Common myeloid progenitor, CD34-positive (primary cell): Measurements from ENCODE around the gene CCDC71.

Source experiments
- CTCF ChIA-PET: fragments of 350-600 bp; sonication (Branson Sonifier 250); formaldehyde crosslinking; loops from one replicate; lab custom pipeline; 2021; ENCODE audit warnings: antibody characterized with exemption; lab: Charles Lee
- POLR2A ChIA-PET: fragments of 350-600 bp; sonication (Branson Sonifier 250); formaldehyde crosslinking; loops from one replicate; lab custom pipeline; 2021; ENCODE audit warnings: antibody characterized with exemption; lab: Charles Lee
- DNase-seq, 3 donors: peaks; one replicate each; pipeline versions ENCODE4 v3.0.0 to v3.0.0-alpha.2; 2013
- H3K27ac ChIP-seq, 2 experiments: 1 replicate in 1 of 2; 2 replicates in 1 of 2; pipeline ENCODE4 v1.7.0; 2013; ENCODE audit warnings: inconsistent platforms in 2 of 2, low read length in 2 of 2, mild to moderate bottlenecking in 2 of 2, low read depth in 1 of 2, moderate library complexity in 1 of 2; ENCODE audit not compliant: severe bottlenecking in 2 of 2, insufficient read depth in 1 of 2, poor library complexity in 1 of 2
- H3K27me3 ChIP-seq, 5 experiments: replicated peaks in 2 of 5; 1 replicate in 3 of 5; 2 replicates in 2 of 5; pipeline versions ENCODE4 v1.6.1 to v1.7.0; 2013; ENCODE audit warnings: low read length in 4 of 5, mild to moderate bottlenecking in 2 of 5, moderate library complexity in 2 of 5, inconsistent platforms in 1 of 5; ENCODE audit not compliant: insufficient read depth in 5 of 5, control insufficient read depth in 4 of 5
- H3K36me3 ChIP-seq, 4 experiments: 1 replicate in 2 of 4; 2 replicates in 2 of 4; pipeline versions ENCODE4 v1.6.1 to v1.7.0; 2013; ENCODE audit warnings: low read length in 3 of 4, control low read depth in 1 of 4, mild to moderate bottlenecking in 1 of 4; ENCODE audit not compliant: control insufficient read depth in 4 of 4, insufficient read depth in 4 of 4
- H3K4me1 ChIP-seq, 4 experiments: 1 replicate in 3 of 4; 2 replicates in 1 of 4; pipeline versions ENCODE4 v1.6.1 to v1.7.1; 2013; ENCODE audit warnings: low read length in 3 of 4, mild to moderate bottlenecking in 3 of 4, control low read depth in 1 of 4, inconsistent platforms in 1 of 4, moderate library complexity in 1 of 4; ENCODE audit not compliant: control insufficient read depth in 4 of 4, insufficient read depth in 4 of 4; ENCODE audit errors: control extremely low read depth in 1 of 4
- H3K4me3 ChIP-seq, 7 experiments: 1 replicate in 4 of 7; 2 replicates in 3 of 7; pipeline versions ENCODE4 v1.5.1 to v1.7.0; 2013; ENCODE audit warnings: mild to moderate bottlenecking in 7 of 7, low read length in 6 of 7, moderate library complexity in 6 of 7, inconsistent platforms in 2 of 7, low read depth in 2 of 7, control low read depth in 1 of 7; ENCODE audit not compliant: insufficient read depth in 4 of 7, control insufficient read depth in 1 of 7; ENCODE audit errors: extremely low read depth in 1 of 7
- H3K9me3 ChIP-seq, 5 experiments: 1 replicate in 4 of 5; 2 replicates in 1 of 5; pipeline versions ENCODE4 v1.6.1 to v1.7.1; 2013; ENCODE audit warnings: low read length in 4 of 5, mild to moderate bottlenecking in 2 of 5, inconsistent platforms in 1 of 5, low read depth in 1 of 5, moderate library complexity in 1 of 5; ENCODE audit not compliant: control insufficient read depth in 4 of 5, insufficient read depth in 2 of 5; ENCODE audit errors: control extremely low read depth in 1 of 5
- WGBS: methylation state at CpG from one replicate; pipeline ENCODE4 v1.1.5; 2013; ENCODE audit not compliant: insufficient coverage; 5-methylcytosine and 5-hydroxymethylcytosine counted together

The CCDC71 gene

DNA sequence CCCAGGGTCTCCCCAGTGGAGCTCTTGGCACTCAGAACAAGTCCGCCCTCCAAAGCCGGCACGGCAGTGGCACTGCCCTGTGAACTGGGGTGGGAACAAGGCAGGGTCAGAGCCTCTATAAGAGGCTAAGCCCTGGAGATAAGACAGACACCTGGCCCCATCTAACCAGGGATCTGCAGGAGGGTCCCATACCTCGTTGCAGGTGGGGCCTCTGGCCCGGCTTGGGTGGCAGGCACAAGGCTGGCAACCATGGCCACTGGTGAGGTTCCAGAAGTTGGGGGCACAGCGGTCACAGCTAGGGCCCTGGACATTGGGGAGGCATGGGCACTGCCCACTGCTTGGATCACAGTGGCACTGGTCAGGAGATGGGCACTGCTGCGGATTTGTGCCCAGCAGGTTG is 41.9 kb downstream of the CCDC71 start:
- H3K9me3 ChIP-seq: no peaks in the 10 kb centered on the region
- no peak overlapping the region for H3K27ac ChIP-seq
- peaks cover 0 to 27% (median 0%) of the 10 kb centered on the region in 4 experiments for H3K36me3 ChIP-seq
- WGBS: 97% methylated on average over 4 of the region's 7 CpGs
- DNase-seq: no peak
- ChIA-PET POLR2A (no interaction called here), CTCF (interaction anchor here (1.2 kb wide), 1 partner anchor 11 kb away, joined by 4 read pairs; no protein-coding TSS in a partner anchor)
- H3K4me1 ChIP-seq: peaks cover 1 to 20% (median 17%) of the 10 kb centered on the region in 4 experiments
- H3K27me3 ChIP-seq: no peaks in the 10 kb centered on the region
- H3K4me3 ChIP-seq: no peak overlapping the region

DNA sequence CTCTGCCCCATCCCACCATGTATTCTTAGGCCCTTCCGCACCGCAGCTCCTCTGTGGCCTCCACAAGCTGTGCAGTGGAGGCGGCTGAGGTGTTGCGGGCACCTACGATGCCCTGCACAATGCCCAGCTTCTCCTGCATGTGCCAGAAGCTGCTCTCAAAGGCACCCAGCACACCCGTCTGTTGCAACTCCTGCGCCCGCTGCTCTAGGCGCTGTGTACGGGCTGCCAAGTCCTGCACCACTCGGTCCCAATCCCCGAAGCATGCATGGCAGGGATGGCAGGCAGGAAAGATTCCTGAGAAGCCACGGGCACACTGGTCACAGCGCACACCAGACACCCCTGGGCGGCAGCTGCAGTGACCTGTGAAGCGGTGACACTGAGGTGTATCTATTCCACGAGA is 42.4 kb downstream of the CCDC71 start:
- H3K4me1 ChIP-seq: peaks cover 2 to 25% (median 21%) of the 10 kb centered on the region in 4 experiments
- no peaks in the 10 kb centered on the region for H3K9me3 ChIP-seq
- peaks cover 0 to 31% (median 2%) of the 10 kb centered on the region in 4 experiments for H3K36me3 ChIP-seq
- no peak for DNase-seq
- ChIA-PET CTCF (interaction anchor here (1.2 to 5.1 kb wide), 3 partner anchors 8 to 29 kb away, joined by 4 to 35 read pairs (median 6); partner anchors contain the start of genes LAMB2 and QRICH1), POLR2A (no interaction called here)
- no peak overlapping the region for H3K27ac ChIP-seq
- no peak overlapping the region for H3K4me3 ChIP-seq
- WGBS: 98% methylated on average over 17 of the region's 17 CpGs
- H3K27me3 ChIP-seq: no peaks in the 10 kb centered on the region

GRCh38 chr3:49122886-49123545 is 43.1 kb downstream of the CCDC71 start:
- no peak overlapping the region for H3K4me3 ChIP-seq
- peaks cover 2 to 26% (median 21%) of the 10 kb centered on the region in 4 experiments for H3K4me1 ChIP-seq
- ChIA-PET CTCF (interaction anchor here (1.2 to 5.1 kb wide), 3 partner anchors 9 to 29 kb away, joined by 4 to 35 read pairs (median 6); partner anchors contain the start of genes LAMB2 and QRICH1), POLR2A (no interaction called here)
- H3K36me3 ChIP-seq: peaks cover 0 to 33% (median 3%) of the 10 kb centered on the region in 4 experiments
- H3K9me3 ChIP-seq: no peaks in the 10 kb centered on the region
- no peaks in the 10 kb centered on the region for H3K27me3 ChIP-seq
- no peak overlapping the region for H3K27ac ChIP-seq
- WGBS: 95% methylated on average over 15 of the region's 17 CpGs
- no peak for DNase-seq

DNA sequence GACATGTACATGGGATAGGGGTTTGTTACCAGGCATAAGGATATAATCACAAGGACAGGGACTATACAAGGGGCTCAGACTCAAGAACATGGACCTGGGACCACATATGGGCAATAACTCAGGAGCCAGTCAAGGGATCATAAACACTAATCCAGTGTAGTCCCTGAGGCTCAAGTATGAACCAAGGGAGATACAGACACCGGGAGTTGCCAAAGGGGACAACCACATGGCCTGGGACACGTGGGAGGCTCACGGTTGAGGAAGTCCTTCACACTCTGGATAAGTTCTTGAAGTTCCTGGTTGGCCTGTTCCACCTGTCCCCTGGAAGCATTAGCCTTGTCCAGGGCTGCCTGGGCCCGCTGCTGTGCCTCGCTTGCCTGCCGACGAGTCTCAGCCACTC is 43.7 kb downstream of the CCDC71 start:
- Histone ChIP-seq H3K36me3 (peaks cover 3 to 38% (median 8%) of the 10 kb centered on the region in 4 experiments), H3K4me1 (peaks cover 2 to 26% (median 21%) of the 10 kb centered on the region in 4 experiments), H3K27me3 (no peaks in the 10 kb centered on the region), H3K9me3 (no peaks in the 10 kb centered on the region), H3K27ac (no peak overlapping the region), H3K4me3 (no peak overlapping the region)
- CTCF ChIA-PET: interaction anchor here (1.8 to 5.1 kb wide), 2 partner anchors 9 to 28 kb away, joined by 6 to 35 read pairs; partner anchors contain the start of genes LAMB2 and QRICH1
- WGBS: 95% methylated on average over 7 of the region's 7 CpGs
- POLR2A ChIA-PET: no interaction called here
- DNase-seq: no peak

GRCh38 chr3:49122022-49122421 is 44.1 kb downstream of the CCDC71 start:
- ChIA-PET POLR2A (no interaction called here), CTCF (interaction anchor here (1.5 to 5.1 kb wide), 3 partner anchors 10 to 35 kb away, joined by 4 to 35 read pairs (median 6); partner anchors contain the start of genes LAMB2 and QRICH1)
- WGBS: over 99% methylated on average over 12 of the region's 12 CpGs
- H3K36me3 ChIP-seq: peaks cover 6 to 42% (median 13%) of the 10 kb centered on the region in 4 experiments
- no peaks in the 10 kb centered on the region for H3K9me3 ChIP-seq
- H3K27me3 ChIP-seq: no peaks in the 10 kb centered on the region
- no peak overlapping the region for H3K4me3 ChIP-seq
- DNase-seq: no peak
- H3K4me1 ChIP-seq: peaks cover 2 to 26% (median 21%) of the 10 kb centered on the region in 4 experiments
- H3K27ac ChIP-seq: peak overlapping the region in 1 of 2 experiments; percentile 94

DNA sequence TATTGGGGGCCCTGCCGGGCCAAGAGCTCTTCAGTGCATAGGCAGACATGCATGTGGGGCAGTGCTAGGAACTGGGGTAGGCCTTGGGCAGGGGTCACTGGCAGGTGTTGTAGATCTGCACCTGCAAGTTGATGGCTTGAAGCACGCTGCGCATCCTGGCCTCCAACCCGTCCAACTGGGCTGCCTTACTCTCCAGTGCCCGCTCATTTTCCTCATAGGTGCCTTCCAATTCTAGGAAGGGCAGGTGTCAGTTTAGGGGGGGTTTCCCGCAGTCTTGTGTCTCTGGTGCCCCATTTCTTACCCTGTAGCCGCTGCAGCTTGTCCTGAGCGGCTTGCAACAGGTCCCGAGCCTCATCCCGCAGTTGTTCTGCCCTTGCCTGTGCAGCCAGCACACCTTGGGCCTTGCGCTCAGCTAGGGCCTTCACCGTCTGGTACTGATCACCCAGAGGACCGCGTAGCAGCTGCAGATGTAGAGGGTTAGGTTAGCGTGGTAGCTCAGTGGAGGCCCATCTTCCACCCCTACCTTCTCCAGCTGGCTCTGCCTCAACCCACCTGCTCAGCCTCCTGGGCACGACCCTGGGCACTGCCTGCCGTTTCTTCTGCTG is 44.9 kb downstream of the CCDC71 start:
- peak overlapping the region in 6 of 7 experiments; percentile 54 to 90 (median 88) for H3K4me3 ChIP-seq
- peaks cover 2 to 26% (median 21%) of the 10 kb centered on the region in 4 experiments for H3K4me1 ChIP-seq
- H3K36me3 ChIP-seq: peaks cover 9 to 50% (median 20%) of the 10 kb centered on the region in 4 experiments
- H3K27ac ChIP-seq: peak overlapping the region; percentile 60 to 94
- POLR2A ChIA-PET: interaction anchor here (0.8 to 1.6 kb wide), 4 partner anchors 11 to 202 kb away, joined by 3 to 8 read pairs (median 6); partner anchors contain the start of genes ARIH2 and QRICH1
- no peak for DNase-seq
- 89% methylated on average over 17 of the region's 17 CpGs for WGBS
- no peaks in the 10 kb centered on the region for H3K27me3 ChIP-seq
- no peaks in the 10 kb centered on the region for H3K9me3 ChIP-seq
- CTCF ChIA-PET: interaction anchor here (0.9 to 5.1 kb wide), 8 partner anchors 11 to 50 kb away, joined by 3 to 35 read pairs (median 4); partner anchors contain the start of genes KLHDC8B, LAMB2 and QRICH1
